Astrocyte of the cerebellum (primary cell): ENCODE results near the gene TIFAB.

Experiments used
- DNase-seq: peaks from one replicate; pipeline ENCODE4 v3.0.0-alpha.2; 2011; ENCODE audit warnings: low read depth
- H3K4me3 ChIP-seq: 2 replicates; pipeline ENCODE4 v1.5.1; 2011; ENCODE audit warnings: mild to moderate bottlenecking, low read depth, low read length, moderate library complexity
- in situ Hi-C: cut with HindIII; loops from 2 replicates; pipeline ENCODE4 v1.10.0; 2017; ENCODE audit warnings: low sequenced_read_pairs
- TF ChIP-seq, protein P1 (sequence below): IDR thresholded peaks from 2 replicates; pipeline ENCODE4 v1.5.1; 2012; ENCODE audit warnings: low read length, low read depth, moderate library complexity, mild to moderate bottlenecking; ENCODE audit errors: missing control alignments

The TIFAB gene

GRCh38 chr5:135481909-135482311 lies 29.8 kb upstream of the TIFAB start:
- H3K4me3 ChIP-seq = no peak overlapping the region
- in situ Hi-C loops = no loop called here
- TF ChIP-seq, protein P1, sequence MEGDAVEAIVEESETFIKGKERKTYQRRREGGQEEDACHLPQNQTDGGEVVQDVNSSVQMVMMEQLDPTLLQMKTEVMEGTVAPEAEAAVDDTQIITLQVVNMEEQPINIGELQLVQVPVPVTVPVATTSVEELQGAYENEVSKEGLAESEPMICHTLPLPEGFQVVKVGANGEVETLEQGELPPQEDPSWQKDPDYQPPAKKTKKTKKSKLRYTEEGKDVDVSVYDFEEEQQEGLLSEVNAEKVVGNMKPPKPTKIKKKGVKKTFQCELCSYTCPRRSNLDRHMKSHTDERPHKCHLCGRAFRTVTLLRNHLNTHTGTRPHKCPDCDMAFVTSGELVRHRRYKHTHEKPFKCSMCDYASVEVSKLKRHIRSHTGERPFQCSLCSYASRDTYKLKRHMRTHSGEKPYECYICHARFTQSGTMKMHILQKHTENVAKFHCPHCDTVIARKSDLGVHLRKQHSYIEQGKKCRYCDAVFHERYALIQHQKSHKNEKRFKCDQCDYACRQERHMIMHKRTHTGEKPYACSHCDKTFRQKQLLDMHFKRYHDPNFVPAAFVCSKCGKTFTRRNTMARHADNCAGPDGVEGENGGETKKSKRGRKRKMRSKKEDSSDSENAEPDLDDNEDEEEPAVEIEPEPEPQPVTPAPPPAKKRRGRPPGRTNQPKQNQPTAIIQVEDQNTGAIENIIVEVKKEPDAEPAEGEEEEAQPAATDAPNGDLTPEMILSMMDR = no peak
- no peak for DNase-seq

- TF ChIP-seq, protein P1 = no peak
- in situ Hi-C loops = no loop called here
- DNase-seq = no peak
- no peak overlapping the region for H3K4me3 ChIP-seq
Observed at GRCh38 chr5:135481387-135481786, 29.2 kb upstream of the TIFAB start.

GRCh38 chr5:135480511-135480910 lies 28.4 kb upstream of the TIFAB start:
- in situ Hi-C loops = no loop called here
- H3K4me3 ChIP-seq = no peak overlapping the region
- TF ChIP-seq, protein P1 = no peak
- no peak for DNase-seq

- TF ChIP-seq, protein P1 = no peak
- DNase-seq = no peak
- in situ Hi-C loops = no loop called here
Observed at GRCh38 chr5:135478938-135479337, 26.8 kb upstream of the TIFAB start.

GRCh38 chr5:135477613-135478066 lies 25.5 kb upstream of the TIFAB start:
- in situ Hi-C loops = no loop called here
- no peak for DNase-seq
- TF ChIP-seq, protein P1 = no peak
- no peak overlapping the region for H3K4me3 ChIP-seq

More at GRCh38 chr5:135478938-135479337, 26.8 kb upstream of the TIFAB start:
- H3K4me3 ChIP-seq = no peak overlapping the region

GRCh38 chr5:135476615-135477581 lies 24.7 kb upstream of the TIFAB start:
- no peak overlapping the region for H3K4me3 ChIP-seq
- DNase-seq = no peak
- in situ Hi-C loops = no loop called here
- TF ChIP-seq, protein P1 = no peak
